Activated naive CD4-positive, alpha-beta T cell treated with Interleukin-2 at 50 U/mL for 16 hours (primary cell): ENCODE measurements around the gene GNB1L.
A peak's percentile ranks its signal among the peaks of the same experiment; 100 is the strongest.

Experiments used
- DNase-seq: peaks from one replicate; pipeline ENCODE4 v3.0.0-alpha.2; 2020

The GNB1L gene

GRCh38 chr22:19859861-19860510 is 5.3 kb upstream of the GNB1L start:
- DNase-seq: no peak

DNA sequence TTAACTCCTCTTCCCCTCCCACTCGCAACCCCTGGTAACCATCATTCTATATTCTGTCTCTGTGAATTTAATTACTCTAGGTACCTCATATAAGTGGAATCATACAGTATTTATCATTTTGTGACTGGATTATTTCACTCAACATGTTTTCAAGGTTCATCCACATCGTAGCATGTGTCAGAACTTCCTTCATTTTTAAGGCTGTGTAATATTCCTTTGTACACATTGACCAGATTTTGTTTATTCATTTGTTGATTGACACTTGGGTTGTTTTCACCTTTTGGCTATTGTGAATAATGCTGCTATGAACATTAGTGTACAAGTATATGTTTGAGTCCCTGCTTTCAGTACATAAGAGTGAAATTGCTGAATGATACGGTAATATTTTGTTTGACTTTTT is 2.7 kb upstream of the GNB1L start:
- no peak for DNase-seq

GRCh38 chr22:19855504-19856409 is 1.1 kb upstream of the GNB1L start:
- peak; percentile 59 for DNase-seq

DNA sequence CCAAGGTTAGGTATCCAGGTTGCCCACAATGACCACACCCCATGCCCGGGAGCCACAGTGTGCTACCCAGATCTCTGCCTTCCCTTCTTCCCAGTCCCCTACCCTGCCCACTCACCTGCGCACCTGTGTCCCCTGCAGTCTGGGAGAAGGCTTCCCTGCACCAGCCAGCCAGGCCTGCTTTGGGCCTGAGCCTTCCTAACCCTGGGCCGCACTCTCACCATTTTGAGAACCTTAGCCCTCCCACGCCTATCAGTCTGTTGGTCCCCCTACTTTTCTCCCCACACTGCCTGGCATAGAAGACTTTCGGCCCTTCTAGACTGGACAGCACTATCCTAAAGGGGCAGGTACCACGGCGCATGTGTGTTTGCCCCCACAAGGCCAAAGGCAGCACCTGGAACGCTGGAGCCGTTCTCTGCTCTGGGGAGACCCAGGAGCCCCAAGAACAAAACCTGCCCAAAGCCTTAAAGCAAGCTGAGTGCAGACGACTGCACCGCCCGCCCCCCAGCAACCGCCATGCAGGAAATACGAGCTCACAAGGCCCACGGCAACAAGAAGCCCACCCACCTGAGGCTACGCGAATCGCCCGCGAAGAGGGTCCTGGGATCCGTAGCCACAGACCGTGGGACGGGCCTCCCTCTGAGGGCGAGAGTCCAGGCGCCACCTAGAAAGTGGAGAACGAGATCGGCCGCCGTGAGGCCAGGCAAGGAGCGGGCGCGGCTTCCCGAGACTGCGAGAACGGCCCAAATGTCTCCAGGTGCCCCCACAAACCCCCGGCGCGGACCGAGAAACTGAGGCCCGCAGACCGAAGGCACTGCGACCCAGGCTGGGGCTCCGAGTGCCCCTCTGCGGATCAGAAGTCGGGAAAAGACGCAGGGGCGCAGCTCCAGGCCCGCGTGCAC is 546 bp downstream of the GNB1L start:
- peak; percentile 17 for DNase-seq

- DNase-seq: no peak
Measured at GRCh38 chr22:19853058-19853878, 1.4 kb downstream of the GNB1L start.

- DNase-seq: no peak
Measured at GRCh38 chr22:19852177-19852781, 2.4 kb downstream of the GNB1L start.

- DNase-seq: no peak
Measured at GRCh38 chr22:19851291-19852176, 3.1 kb downstream of the GNB1L start.

DNA sequence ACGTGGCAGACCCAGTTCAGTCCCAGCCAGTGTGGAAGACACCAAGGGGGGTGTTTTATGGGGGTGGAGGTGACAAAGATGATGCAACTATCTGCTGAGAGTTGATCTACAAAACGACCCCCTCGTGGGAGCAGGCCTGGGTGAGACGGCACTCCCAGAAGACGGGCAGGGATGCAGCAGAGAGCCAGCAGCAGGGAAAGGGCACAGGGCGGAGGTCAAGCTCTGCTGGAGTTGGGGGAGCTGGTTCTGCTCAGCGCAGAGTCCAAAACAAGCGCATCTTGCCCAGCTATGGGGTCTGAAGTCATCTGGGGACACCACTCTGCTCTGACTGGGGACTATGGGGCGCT is 3.9 kb downstream of the GNB1L start:
- DNase-seq: no peak

DNA sequence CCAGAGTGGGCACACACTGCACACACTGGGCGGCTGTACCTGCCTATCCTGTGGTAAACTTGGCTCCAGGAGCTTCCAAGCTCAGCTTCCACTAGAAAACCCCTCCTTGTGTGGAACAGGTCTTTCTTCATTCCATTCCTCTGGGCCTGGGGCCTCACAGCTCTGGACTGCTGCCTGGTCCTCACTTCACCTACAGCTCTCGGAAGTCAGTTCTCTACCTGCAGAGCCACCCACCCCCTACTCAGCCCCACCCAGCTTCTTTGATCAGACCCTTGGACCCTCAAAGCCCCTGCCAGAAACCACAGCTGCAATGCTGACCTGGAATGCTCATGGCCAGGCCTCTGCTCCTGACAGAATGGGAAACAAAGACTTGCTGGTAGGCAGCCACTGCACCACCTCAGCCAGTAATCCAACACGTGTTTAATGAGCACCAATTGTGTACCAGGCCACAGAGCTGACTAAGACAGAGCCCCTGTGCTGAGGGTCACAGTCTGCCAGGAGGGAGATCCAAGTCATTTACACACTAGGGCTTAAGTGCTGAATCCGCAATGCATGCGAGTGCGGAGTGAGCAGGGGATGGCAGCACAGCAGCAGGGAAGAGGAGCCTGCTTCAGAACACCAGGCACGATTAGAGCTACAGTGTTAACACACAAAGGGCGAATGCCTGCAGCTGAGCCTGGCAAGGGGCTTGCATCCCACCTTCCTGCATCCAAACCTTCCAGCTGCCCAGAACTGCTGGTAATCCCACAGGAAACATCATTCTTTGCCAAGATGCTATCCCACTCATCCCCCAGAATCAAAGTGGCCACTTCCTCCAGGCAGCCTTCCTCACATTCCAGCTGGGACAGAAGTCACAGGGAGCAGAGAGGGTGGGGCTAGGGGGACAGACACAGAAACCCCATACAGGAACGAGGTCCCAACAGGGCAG is 4.6 kb downstream of the GNB1L start:
- no peak for DNase-seq

DNA sequence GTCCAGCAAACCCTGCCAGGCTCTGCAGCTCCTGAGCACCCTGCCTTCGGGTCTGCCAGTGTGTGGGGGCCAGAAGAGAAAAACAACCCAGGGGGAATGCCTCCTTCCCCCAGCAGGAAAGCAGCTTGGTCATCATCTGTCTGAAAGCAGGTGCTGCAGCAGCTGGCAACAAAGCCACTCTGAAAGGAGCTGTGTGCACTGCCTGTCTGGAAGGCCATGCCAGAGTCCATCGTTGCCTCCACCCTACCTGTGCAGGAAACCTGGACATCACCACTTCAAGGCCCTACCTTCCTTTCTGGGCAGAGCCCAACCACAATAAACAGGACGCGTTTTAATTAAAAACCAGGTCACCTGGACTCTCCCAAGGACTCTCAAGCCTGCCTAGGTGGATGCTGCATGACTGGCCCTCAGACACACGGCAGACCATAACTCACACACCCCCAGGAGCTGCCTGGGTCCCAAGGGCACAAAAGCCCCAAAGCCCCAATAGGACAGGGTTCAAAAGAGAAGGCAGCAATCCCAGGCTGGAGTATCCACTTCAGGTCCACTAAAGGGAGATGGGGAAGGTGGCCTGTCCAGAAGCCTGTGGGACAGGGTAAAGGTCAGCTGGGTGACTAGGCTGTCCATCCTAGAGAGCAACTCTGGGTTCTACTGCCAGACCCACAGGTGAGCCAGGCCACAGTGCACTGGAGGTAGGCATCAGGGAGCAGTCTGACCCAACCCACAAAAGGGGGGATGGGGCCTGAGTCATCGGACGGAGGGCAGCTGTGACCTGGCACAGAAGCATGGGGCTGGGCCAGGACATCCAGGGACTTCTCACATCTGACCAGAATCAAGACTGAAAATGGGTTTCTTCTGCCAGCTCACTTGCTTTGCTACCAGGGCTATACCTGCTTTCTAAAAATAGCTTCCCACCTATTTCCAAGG is 6.1 kb downstream of the GNB1L start:
- DNase-seq: no peak

DNA sequence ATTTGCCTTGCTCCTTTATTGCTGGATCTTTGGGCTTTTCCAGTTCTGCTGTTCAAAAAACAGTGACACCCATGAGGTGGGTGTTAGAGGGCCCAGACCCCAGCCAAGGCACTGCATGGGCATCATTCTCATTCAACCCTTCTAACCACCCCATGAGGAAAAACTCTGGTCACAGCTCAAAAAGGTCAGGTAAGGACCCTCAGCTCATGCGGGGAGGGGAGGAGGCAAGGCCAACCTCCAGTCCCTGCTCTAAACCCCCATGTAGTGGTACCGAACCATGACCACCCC is 7.4 kb downstream of the GNB1L start:
- DNase-seq: no peak

DNA sequence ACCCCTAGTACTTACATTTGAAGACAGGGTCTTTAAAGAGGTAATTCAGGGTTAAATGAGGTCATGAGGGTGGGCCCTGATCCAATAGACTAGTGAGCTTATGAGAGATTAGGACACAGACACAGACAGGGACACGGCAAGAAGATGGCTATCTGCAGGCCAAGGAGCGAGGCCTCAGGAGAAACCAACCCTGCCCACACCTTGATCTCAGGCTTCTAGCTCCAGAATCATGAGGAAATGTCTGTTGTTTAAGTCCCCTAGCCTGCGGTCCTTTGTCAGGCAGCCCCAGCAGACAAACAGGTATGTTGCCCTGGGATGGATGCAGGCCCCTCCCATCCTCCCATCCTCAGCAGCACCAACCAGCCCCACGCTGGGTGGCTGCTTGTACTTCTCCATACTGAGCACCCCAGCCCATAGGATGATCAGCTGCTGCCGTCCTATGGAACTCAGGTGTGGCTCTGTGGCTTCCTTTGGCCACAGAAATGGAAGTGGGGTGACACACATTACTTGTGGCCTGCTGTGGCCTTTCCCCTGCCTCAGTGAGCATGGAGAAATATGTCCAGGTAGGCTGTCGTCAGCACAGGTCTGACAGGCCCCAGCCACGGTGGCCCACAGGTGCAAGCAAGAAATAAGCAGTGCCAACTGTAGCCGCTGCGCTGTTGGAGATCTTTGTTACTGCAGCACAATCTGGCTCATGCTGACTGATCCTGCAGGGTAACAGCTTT is 7.9 kb downstream of the GNB1L start:
- no peak for DNase-seq

- no peak for DNase-seq
Measured at GRCh38 chr22:19845054-19845722, 9.5 kb downstream of the GNB1L start.

- no peak for DNase-seq
Measured at GRCh38 chr22:19844377-19845053, 10.2 kb downstream of the GNB1L start.

DNA sequence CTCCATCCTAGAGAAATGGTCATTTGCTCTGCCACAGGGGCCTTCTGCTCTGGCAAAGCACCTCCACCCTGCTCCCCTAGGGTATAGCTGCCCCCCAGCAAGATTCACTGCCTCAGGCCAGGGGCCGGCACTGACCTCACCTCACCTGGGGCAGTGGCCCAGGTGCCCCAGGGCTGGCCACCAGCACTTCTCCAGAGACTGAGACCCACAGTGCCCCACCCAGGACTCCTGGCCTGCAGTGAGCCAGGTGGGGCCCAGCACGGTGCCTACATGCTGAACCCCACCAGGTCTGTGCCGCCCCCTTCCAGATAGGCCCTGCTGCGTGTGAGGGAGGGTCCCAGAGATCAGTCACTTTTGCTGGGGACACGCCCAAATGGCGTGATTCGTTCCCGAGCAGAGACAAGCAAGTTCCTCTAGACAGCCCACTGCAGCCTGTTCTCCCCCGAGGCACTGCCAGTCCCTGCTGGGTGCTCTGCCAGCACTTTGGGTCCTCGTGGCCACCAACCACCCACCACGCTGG is 10.8 kb downstream of the GNB1L start:
- no peak for DNase-seq

- no peak for DNase-seq
Measured at GRCh38 chr22:19843107-19843856, 11.4 kb downstream of the GNB1L start.
